H1 (cell line): ENCODE data around the gene MAGI3. TPM values are rescaled to one million over a fixed set of nuclear protein-coding genes. Genes with fewer than 3 reads are reported as not detected.

Experiments
- CTCF ChIA-PET: fragments of 300-600 bp; sonication (Branson Sonifier 250); formaldehyde crosslinking; loops from one replicate; lab custom pipeline; 2021; ENCODE audit not compliant: partially characterized antibody; lab: Charles Lee
- POLR2A ChIA-PET: fragments of 300-600 bp; sonication (Branson Sonifier 250); formaldehyde crosslinking; loops from one replicate; lab custom pipeline; 2021; ENCODE audit warnings: inconsistent platforms; ENCODE audit not compliant: partially characterized antibody; lab: Charles Lee
- DNase-seq, 2 experiments: peaks; one replicate each; pipeline versions ENCODE4 v3.0.0 to v3.0.0-alpha.2; 2010 to 2022; ENCODE audit warnings: low spot score in 2 of 2, low read depth in 1 of 2, mixed read lengths in 1 of 2
- FAIRE-seq: peaks from 2 replicates; lab custom pipeline; 2011; peaks lifted over from hg19 to GRCh38; lab: Jason Lieb, UNC
- H2AFZ ChIP-seq: 2 replicates; pipeline ENCODE4 v1.8.1; 2012; ENCODE audit warnings: low read length, inconsistent platforms
- H2AK5ac ChIP-seq: 2 replicates; pipeline ENCODE4 v1.6.1; 2013; ENCODE audit warnings: low read depth, low read length
- H2BK120ac ChIP-seq: replicated peaks from 2 replicates; pipeline ENCODE3; 2013; ENCODE audit warnings: low read depth, low read length, inconsistent platforms
- H2BK12ac ChIP-seq: 2 replicates; pipeline ENCODE4 v1.6.1; 2013; ENCODE audit warnings: low read depth, low read length
- H2BK15ac ChIP-seq: 2 replicates; pipeline ENCODE4 v1.6.1; 2013; ENCODE audit warnings: low read length
- H2BK20ac ChIP-seq: 2 replicates; pipeline ENCODE4 v1.6.1; 2013; ENCODE audit warnings: low read length
- H2BK5ac ChIP-seq: 2 replicates; pipeline ENCODE4 v1.6.1; 2013; ENCODE audit warnings: low read depth, low read length
- H3K14ac ChIP-seq: 2 replicates; pipeline ENCODE4 v1.6.1; 2013; ENCODE audit warnings: inconsistent platforms; ENCODE audit not compliant: insufficient read length
- H3K18ac ChIP-seq: 2 replicates; pipeline ENCODE4 v1.6.1; 2013; ENCODE audit warnings: low read length; ENCODE audit errors: extremely low read depth
- H3K23ac ChIP-seq: 2 replicates; pipeline ENCODE4 v1.6.1; 2013; ENCODE audit warnings: inconsistent platforms; ENCODE audit not compliant: insufficient read length
- H3K23me2 ChIP-seq: 2 replicates; pipeline ENCODE4 v1.6.1; 2013; ENCODE audit warnings: low read depth, low read length
- H3K27ac ChIP-seq: 2 replicates; pipeline ENCODE4 v1.6.1; 2011; ENCODE audit warnings: low read depth, low read length, inconsistent platforms
- H3K27me3 ChIP-seq, 4 experiments: replicated peaks in 1 of 4; 1 replicate in 1 of 4; 2 replicates in 3 of 4; pipeline versions ENCODE4 v1.6.1 to v1.8.1; 2011 to 2013; ENCODE audit warnings: low read length in 3 of 4, mild to moderate bottlenecking in 3 of 4, inconsistent platforms in 2 of 4, mixed read lengths in 2 of 4, moderate library complexity in 1 of 4; ENCODE audit not compliant: control insufficient read depth in 3 of 4, insufficient read depth in 3 of 4; ENCODE audit errors: extremely low read depth in 1 of 4
- H3K36me3 ChIP-seq, 4 experiments: 2 replicates each; pipeline versions ENCODE4 v1.6.1 to v1.8.1; 2011 to 2013; ENCODE audit warnings: mild to moderate bottlenecking in 4 of 4, low read length in 3 of 4, moderate library complexity in 2 of 4, control low read depth in 1 of 4, inconsistent platforms in 1 of 4; ENCODE audit not compliant: insufficient read depth in 4 of 4, control insufficient read depth in 2 of 4
- H3K4ac ChIP-seq: replicated peaks from 2 replicates; pipeline ENCODE3; 2013; ENCODE audit warnings: low read length, low read depth, mixed read lengths, inconsistent platforms; ENCODE audit not compliant: insufficient read length
- H3K4me1 ChIP-seq, 4 experiments: replicated peaks in 1 of 4; 1 replicate in 1 of 4; 2 replicates in 3 of 4; pipeline versions ENCODE4 v1.6.1 to v1.8.1; 2011 to 2013; ENCODE audit warnings: low read length in 3 of 4, inconsistent platforms in 2 of 4, mixed read lengths in 1 of 4; ENCODE audit not compliant: insufficient read depth in 4 of 4, control insufficient read depth in 3 of 4
- H3K4me2 ChIP-seq, 2 experiments: 2 replicates each; pipeline versions ENCODE4 v1.6.1 to v1.8.1; 2011 to 2013; ENCODE audit warnings: low read depth in 2 of 2, low read length in 2 of 2, control low read depth in 1 of 2, inconsistent platforms in 1 of 2, mild to moderate bottlenecking in 1 of 2; ENCODE audit not compliant: insufficient read depth in 1 of 2
- H3K4me3 ChIP-seq, 4 experiments: fragments of 200-600, 300-600 bp in 1 of 4; sonication (generic), shearing (Covaris generic), sonication (Bioruptor Twin) in 1 of 4; 2 replicates each; pipeline versions ENCODE4 v1.5.1 to v1.8.1; 2011 to 2016; ENCODE audit warnings: low read length in 4 of 4, low read depth in 3 of 4, control low read depth in 2 of 4, inconsistent platforms in 2 of 4, mild to moderate bottlenecking in 2 of 4, mixed read lengths in 1 of 4, moderate library complexity in 1 of 4; ENCODE audit not compliant: insufficient read depth in 2 of 4; ENCODE audit errors: extremely low read depth in 1 of 4
- H3K56ac ChIP-seq: replicated peaks from 2 replicates; pipeline ENCODE3; 2013; ENCODE audit warnings: low read depth, mild to moderate bottlenecking, mixed read lengths, low read length, inconsistent platforms; ENCODE audit not compliant: insufficient read length
- H3K79me1 ChIP-seq: 2 replicates; pipeline ENCODE4 v1.6.1; 2013; ENCODE audit warnings: low read depth, low read length, control low read depth
- H3K79me2 ChIP-seq, 2 experiments: 2 replicates each; pipeline versions ENCODE4 v1.6.1 to v1.8.1; 2012 to 2013; ENCODE audit warnings: low read length in 2 of 2, mild to moderate bottlenecking in 2 of 2, inconsistent platforms in 1 of 2; ENCODE audit not compliant: insufficient read depth in 2 of 2, control insufficient read depth in 1 of 2
- H3K9ac ChIP-seq, 4 experiments: replicated peaks in 1 of 4; 1 replicate in 1 of 4; 2 replicates in 3 of 4; pipeline versions ENCODE4 v1.6.1 to v1.8.1; 2011 to 2013; ENCODE audit warnings: low read depth in 3 of 4, low read length in 3 of 4, control low read depth in 2 of 4, mild to moderate bottlenecking in 2 of 4, moderate library complexity in 2 of 4, inconsistent platforms in 1 of 4; ENCODE audit errors: extremely low read depth in 1 of 4
- H3K9me3 ChIP-seq, 2 experiments: 2 replicates each; pipeline versions ENCODE4 v1.6.1 to v1.8.1; 2012 to 2013; ENCODE audit warnings: mild to moderate bottlenecking in 2 of 2, moderate library complexity in 2 of 2, control low read depth in 1 of 2, inconsistent platforms in 1 of 2, low read depth in 1 of 2, low read length in 1 of 2, mixed read lengths in 1 of 2; ENCODE audit not compliant: insufficient read depth in 2 of 2
- H4K20me1 ChIP-seq, 2 experiments: replicated peaks in 1 of 2; 2 replicates each; pipeline versions ENCODE3 to v1.8.1; 2011 to 2013; ENCODE audit warnings: inconsistent platforms in 2 of 2, low read length in 2 of 2, mild to moderate bottlenecking in 1 of 2; ENCODE audit not compliant: insufficient read depth in 2 of 2, control insufficient read depth in 1 of 2
- H4K5ac ChIP-seq: 2 replicates; pipeline ENCODE4 v1.6.1; 2013; ENCODE audit warnings: low read length, low read depth, mixed read lengths, inconsistent platforms; ENCODE audit not compliant: insufficient read length
- H4K8ac ChIP-seq: 2 replicates; pipeline ENCODE4 v1.8.0; 2013; ENCODE audit warnings: mild to moderate bottlenecking, moderate library complexity, low read length, inconsistent platforms; ENCODE audit not compliant: insufficient read depth; ENCODE audit errors: extremely low read depth
- H4K91ac ChIP-seq: replicated peaks from 2 replicates; pipeline ENCODE3; 2013; ENCODE audit warnings: low read length, mixed read lengths, inconsistent platforms; ENCODE audit not compliant: insufficient read length
- BCL11A ChIP-seq, 2 experiments: IDR thresholded peaks; one replicate each; pipeline ENCODE4 v1.6.1; 2011; ENCODE audit warnings: low read depth in 2 of 2, low read length in 2 of 2, mild to moderate bottlenecking in 2 of 2
- BRCA1 ChIP-seq: IDR thresholded peaks from 2 replicates; pipeline ENCODE4 v1.6.1; 2012; ENCODE audit warnings: low read depth, low read length, improper control_type of control experiment
- CBX5 ChIP-seq: fragments of 300-800, 300-1000 bp; sonication (generic); IDR thresholded peaks from 2 replicates; pipeline ENCODE4 v1.7.1; 2016; ENCODE audit warnings: antibody characterized with exemption, low read length, low read depth
- GABPA ChIP-seq: IDR thresholded peaks from 2 replicates; pipeline ENCODE4 v1.6.1; 2011; ENCODE audit warnings: mild to moderate bottlenecking, low read length, moderate library complexity, borderline replicate concordance; ENCODE audit not compliant: insufficient read depth
- GTF2F1 ChIP-seq: IDR thresholded peaks from 2 replicates; pipeline ENCODE4 v1.6.1; 2012; ENCODE audit warnings: low read depth, low read length, improper control_type of control experiment, borderline replicate concordance
- JUND ChIP-seq: IDR thresholded peaks from 2 replicates; pipeline ENCODE4 v1.6.1; 2011; ENCODE audit warnings: mild to moderate bottlenecking, improper control_type of control experiment, low read length
- MAX ChIP-seq: IDR thresholded peaks from 2 replicates; pipeline ENCODE4 v1.6.1; 2012; ENCODE audit warnings: inconsistent platforms
- PHF8 ChIP-seq: fragments of 200-600 bp; sonication (generic); conservative IDR thresholded peaks from 2 replicates; pipeline ENCODE4 v1.7.1; 2012; ENCODE audit warnings: low read depth, mild to moderate bottlenecking, inconsistent platforms, low read length, moderate library complexity
- POLR2A ChIP-seq, 2 experiments: IDR thresholded peaks; 1 replicate in 1 of 2; 2 replicates in 1 of 2; pipeline ENCODE4 v1.6.1; 2011; ENCODE audit warnings: low read depth in 2 of 2, low read length in 2 of 2, mild to moderate bottlenecking in 2 of 2; ENCODE audit errors: control extremely low read depth in 1 of 2
- SP4 ChIP-seq: IDR thresholded peaks from 2 replicates; pipeline ENCODE4 v1.6.1; 2012; ENCODE audit warnings: low read length, inconsistent platforms
- TAF1 ChIP-seq: IDR thresholded peaks from 2 replicates; pipeline ENCODE4 v1.6.1; 2011; ENCODE audit warnings: mild to moderate bottlenecking, low read depth, low read length
- TCF12 ChIP-seq: IDR thresholded peaks from 2 replicates; pipeline ENCODE4 v1.6.1; 2011; ENCODE audit warnings: low read depth, mild to moderate bottlenecking, low read length
- WGBS, 2 experiments: shearing (Covaris generic) in 1 of 2; methylation state at CpG; one replicate each; pipeline versions ENCODE4 v1.1.6 to v1.1.7; 2013 to 2015; ENCODE audit warnings: low lambda C conversion rate in 2 of 2, mixed read lengths in 2 of 2, inconsistent platforms in 1 of 2, low coverage in 1 of 2, missing lambda C conversion rate in 1 of 2; ENCODE audit not compliant: insufficient replicate concordance in 2 of 2, insufficient coverage in 1 of 2, insufficient read length in 1 of 2; ENCODE audit errors: extremely low coverage in 1 of 2, missing lambda C conversion rate in 1 of 2; 5-methylcytosine and 5-hydroxymethylcytosine counted together
- polyA plus RNA-seq, 7 experiments: library from polyadenylated mRNA; depleted of rRNA in 3 of 7; stranded (reverse) in 5 of 7; unstranded in 2 of 7; fragments of >200 nt in 5 of 7; fragments of 200-250 nt in 2 of 7; gene quantifications; 1 replicate in 5 of 7; 2 replicates in 1 of 7; 4 replicates in 1 of 7; pipeline versions ENCODE4 v1.2.1 to v1.2.3, GENCODE V29; 2011 to 2013; ENCODE audit warnings: missing spikeins in 2 of 7, mixed read lengths in 2 of 7
- total RNA-seq: library from RNA; stranded (reverse); fragmentation: NEBNext Ultra II Directional; extraction: Animal tissue kit (Norgen Biotek cat#: 25700); gene quantifications from 2 replicates; pipeline ENCODE4 v1.2.1, GENCODE V29; 2021
- TF ChIP-seq, protein P1 (sequence below): IDR thresholded peaks from 2 replicates; pipeline ENCODE4 v1.6.1; 2012; ENCODE audit warnings: inconsistent platforms

Gene MAGI3
- total and polyA plus RNA-seq, 2 of the 8 experiments (the other 6 are each of a cell fraction or from before 2014, with no cell fraction given), result 2.3 to 7.8 TPM

- H4K91ac ChIP-seq, result no peak overlapping the region
- H3K56ac ChIP-seq, result no peak overlapping the region
- FAIRE-seq (no peak), DNase-seq (no peak)
- peaks cover 0 to 4% (median 2%) of the 10 kb centered on the region in 4 experiments; a peak in 2 of 7 replicates for H3K4me1 ChIP-seq
- H4K20me1 ChIP-seq, result no peaks in the 10 kb centered on the region
- no peak overlapping the region for H2BK12ac ChIP-seq
- H3K14ac ChIP-seq, result no peak overlapping the region
- H2BK20ac ChIP-seq, result no peak overlapping the region
- no peak overlapping the region for H2BK5ac ChIP-seq
- ChIA-PET CTCF (interaction anchor here (0.6 to 1.8 kb wide), 4 partner anchors 60 to 1042 kb away, joined by 3 to 5 read pairs (median 4); no protein-coding TSS in a partner anchor), POLR2A (no interaction called here)
- H2BK15ac ChIP-seq, result no peak overlapping the region
- no peak overlapping the region for H3K23ac ChIP-seq
- H3K79me2 ChIP-seq, result no peaks in the 10 kb centered on the region; a peak in 1 of 4 replicates
- H2BK120ac ChIP-seq, result no peak overlapping the region
- no peak overlapping the region for H3K4ac ChIP-seq
- H3K9me3 ChIP-seq, result no peaks in the 10 kb centered on the region
- H4K8ac ChIP-seq, result no peak overlapping the region
- no peaks in the 10 kb centered on the region for H3K36me3 ChIP-seq
- H4K5ac ChIP-seq, result no peak overlapping the region
- no peak overlapping the region for H3K27ac ChIP-seq
- no peaks in the 10 kb centered on the region for H3K23me2 ChIP-seq
- no peak overlapping the region for H3K18ac ChIP-seq
- H3K79me1 ChIP-seq, result no peaks in the 10 kb centered on the region
- no peaks in the 10 kb centered on the region for H3K27me3 ChIP-seq
- no peak overlapping the region for H3K4me2 ChIP-seq
- H2AK5ac ChIP-seq, result no peak overlapping the region
- no peak overlapping the region for H3K4me3 ChIP-seq
- no peak overlapping the region for H2AFZ ChIP-seq
- H3K9ac ChIP-seq, result no peak overlapping the region
- 86% methylated on average over 2 of the region's 2 CpGs; no CpG with 5 or more reads in 1 of the 2 experiments for WGBS, 2 experiments
- TF ChIP-seq TAF1, result no peak
- TF ChIP-seq, protein P1, sequence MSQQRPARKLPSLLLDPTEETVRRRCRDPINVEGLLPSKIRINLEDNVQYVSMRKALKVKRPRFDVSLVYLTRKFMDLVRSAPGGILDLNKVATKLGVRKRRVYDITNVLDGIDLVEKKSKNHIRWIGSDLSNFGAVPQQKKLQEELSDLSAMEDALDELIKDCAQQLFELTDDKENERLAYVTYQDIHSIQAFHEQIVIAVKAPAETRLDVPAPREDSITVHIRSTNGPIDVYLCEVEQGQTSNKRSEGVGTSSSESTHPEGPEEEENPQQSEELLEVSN, result no peak
- TF ChIP-seq SP4, result no peak
- no peak for TF ChIP-seq CBX5
- no peak for TF ChIP-seq MAX
- TF ChIP-seq TCF12, result no peak
- no peak for TF ChIP-seq BCL11A (IDR thresholded peaks at IDR 0.05; ENCODE audit: low read depth in 2 of 2, low read length in 2 of 2)
- no peak for TF ChIP-seq GTF2F1
- no peak for TF ChIP-seq JUND
- no peak for TF ChIP-seq PHF8
- no peak for TF ChIP-seq GABPA
- TF ChIP-seq BRCA1, result no peak
- TF ChIP-seq POLR2A (IDR thresholded peaks at IDR 0.05; ENCODE audit: control extremely low read depth in 1 of 2, low read depth in 2 of 2, low read length in 2 of 2), result no peak
Observed at GRCh38 chr1:113508364-113509164, 118.2 kb downstream of the MAGI3 start.
